GM23338 (cell line): ENCODE results near the gene TMCC1. TPM values are rescaled to one million over a fixed set of nuclear protein-coding genes. Genes with fewer than 3 reads are reported as not detected.
A peak's percentile ranks its signal among the peaks of the same experiment; 100 is the strongest.
"Not testable (repeated sequence)": the region's sequence is repeated elsewhere in the genome, so short reads cannot be mapped to it uniquely, and the experiment has no call there.

Experiments used
- ATAC-seq: fragments of 200-7000 bp; cut with Tn5 transposase; 3 replicates; pipeline ENCODE4 v1.9.1; 2020
- DNase-seq: peaks from one replicate; pipeline ENCODE4 v3.0.0-alpha.2; 2015; ENCODE audit warnings: low spot score
- H2AFZ ChIP-seq: fragments of 200-600 bp; sonication (generic); 2 replicates; pipeline ENCODE4 v1.8.0; 2016; ENCODE audit warnings: antibody characterized with exemption, mild to moderate bottlenecking, moderate library complexity
- H3F3A ChIP-seq: fragments of 200-600 bp; sonication (generic); replicated peaks from 2 replicates; pipeline ENCODE4 v1.8.0; 2017; ENCODE audit warnings: antibody characterized with exemption, mixed run types, low read depth
- H3K27ac ChIP-seq: fragments of 200-600 bp; sonication (generic); 2 replicates; pipeline ENCODE4 v1.6.1; 2016; ENCODE audit warnings: low read depth
- H3K27me3 ChIP-seq: fragments of 200-600 bp; sonication (generic); 2 replicates; pipeline ENCODE4 v1.8.0; 2016; ENCODE audit warnings: mild to moderate bottlenecking, mixed run types, moderate library complexity; ENCODE audit not compliant: insufficient read depth
- H3K36me3 ChIP-seq: fragments of 200-600 bp; sonication (generic); 2 replicates; pipeline ENCODE4 v1.8.0; 2016; ENCODE audit warnings: mild to moderate bottlenecking; ENCODE audit not compliant: insufficient read depth
- H3K4me1 ChIP-seq: fragments of 200-600 bp; sonication (generic); 2 replicates; pipeline ENCODE4 v1.8.0; 2016; ENCODE audit warnings: mild to moderate bottlenecking, moderate library complexity; ENCODE audit not compliant: insufficient read depth
- H3K4me2 ChIP-seq: fragments of 200-600 bp; sonication (generic); 2 replicates; pipeline ENCODE4 v1.7.1; 2017; ENCODE audit warnings: mixed run types
- H3K4me3 ChIP-seq: fragments of 200-600 bp; sonication (generic); 2 replicates; pipeline ENCODE4 v1.6.1; 2016; ENCODE audit warnings: mixed run types
- H3K79me2 ChIP-seq: fragments of 200-600 bp; sonication (generic); replicated peaks from 2 replicates; pipeline ENCODE4 v1.8.0; 2017; ENCODE audit warnings: mild to moderate bottlenecking; ENCODE audit not compliant: insufficient read depth
- H3K9me2 ChIP-seq: fragments of 200-600 bp; sonication (generic); 2 replicates; pipeline ENCODE4 v1.8.0; 2017; ENCODE audit not compliant: insufficient read depth
- H4K20me1 ChIP-seq: fragments of 200-600 bp; sonication (generic); replicated peaks from 2 replicates; pipeline ENCODE4 v1.8.0; 2017; ENCODE audit warnings: mild to moderate bottlenecking; ENCODE audit not compliant: insufficient read depth
- H3K27ac Mint-ChIP-seq: 2 replicates; pipeline ENCODE4 v1.8.0; 2020; ENCODE audit warnings: inconsistent platforms, mild to moderate bottlenecking, moderate library complexity, mixed read lengths
- H3K27me3 Mint-ChIP-seq: 3 replicates; pipeline ENCODE4 v1.8.0; 2022; ENCODE audit warnings: low read depth, mild to moderate bottlenecking, moderate library complexity, mixed read lengths, inconsistent platforms; ENCODE audit not compliant: insufficient read depth, poor library complexity
- H3K36me3 Mint-ChIP-seq: 3 replicates; pipeline ENCODE4 v1.8.0; 2021; ENCODE audit warnings: low read depth, mild to moderate bottlenecking, inconsistent platforms, moderate library complexity, mixed read lengths
- H3K4me1 Mint-ChIP-seq: 3 replicates; pipeline ENCODE4 v1.8.0; 2020; ENCODE audit warnings: mild to moderate bottlenecking, inconsistent platforms, mixed read lengths
- H3K4me3 Mint-ChIP-seq: 3 replicates; pipeline ENCODE4 v1.8.0; 2021; ENCODE audit warnings: moderate library complexity, mild to moderate bottlenecking, inconsistent platforms, mixed read lengths
- H3K9me3 Mint-ChIP-seq: 3 replicates; pipeline ENCODE4 v1.8.0; 2020; ENCODE audit warnings: moderate library complexity, mild to moderate bottlenecking, inconsistent platforms, mixed read lengths
- CTCF ChIP-seq, 2 experiments: fragments of 200-600 bp in 1 of 2; sonication (generic) in 1 of 2; conservative IDR thresholded peaks; 2 replicates each; pipeline versions ENCODE4 v1.5.1 to v1.6.1; 2016 to 2017; ENCODE audit warnings: antibody characterized with exemption in 2 of 2, low read depth in 2 of 2, mild to moderate bottlenecking in 2 of 2, moderate library complexity in 1 of 2
- ETS1 ChIP-seq: IDR thresholded peaks from 2 replicates; pipeline ENCODE4 v1.6.1; 2016; ENCODE audit warnings: antibody characterized with exemption
- EZH2 ChIP-seq: fragments of 200-600 bp; sonication (generic); IDR thresholded peaks from one replicate; pipeline ENCODE4 v1.8.0; 2017; ENCODE audit warnings: antibody characterized with exemption, mild to moderate bottlenecking, low read depth; ENCODE audit not compliant: unreplicated experiment
- EZH2phosphoT487 ChIP-seq: fragments of 200-600 bp; sonication (generic); IDR thresholded peaks from one replicate; pipeline ENCODE4 v1.8.1; 2018; ENCODE audit warnings: antibody characterized with exemption; ENCODE audit not compliant: unreplicated experiment
- JUNB ChIP-seq: IDR thresholded peaks from one replicate; pipeline ENCODE4 v1.6.1; 2016; ENCODE audit warnings: antibody characterized with exemption; ENCODE audit not compliant: unreplicated experiment
- NANOG ChIP-seq: IDR thresholded peaks from 2 replicates; pipeline ENCODE4 v1.6.1; 2016; ENCODE audit warnings: antibody characterized with exemption, borderline replicate concordance
- POLR2AphosphoS5 ChIP-seq: IDR thresholded peaks from 2 replicates; pipeline ENCODE4 v1.6.1; 2016; ENCODE audit warnings: antibody characterized with exemption, low read depth
- ZNF114 ChIP-seq: fragments of 250-450 bp; sonication (Bioruptor Pico); IDR thresholded peaks from 2 replicates; pipeline ENCODE4 v1.5.0; 2020; ENCODE audit warnings: mild to moderate bottlenecking, moderate library complexity
- ZNF331 ChIP-seq: fragments of 250-450 bp; sonication (Bioruptor Pico); IDR thresholded peaks from 2 replicates; pipeline ENCODE4 v1.5.0; 2020; ENCODE audit warnings: low read depth, mild to moderate bottlenecking, moderate library complexity
- polyA plus RNA-seq: library from polyadenylated mRNA; unstranded; fragments of >200 nt; fragmentation: Nextera tagmentation; extraction: Ambion mirVana; gene quantifications from 2 replicates; pipeline ENCODE4 v1.2.1, GENCODE V29; 2016
- total RNA-seq: library from RNA; depleted of rRNA; stranded (reverse); fragments of >200 nt; shearing (Covaris generic); gene quantifications from 2 replicates; pipeline ENCODE4 v1.2.3, GENCODE V29; 2014

TMCC1 gene
- total and polyA plus RNA-seq, 2 experiments from 2014 or later, result 8.2 to 18.4 TPM

- TF ChIP-seq CTCF (conservative IDR thresholded peaks at IDR 0.05; ENCODE audit: low read depth in 2 of 2), result peak in 1 of 2 experiments; percentile 55; a peak in 2 of 4 replicates
- TF ChIP-seq ZNF331 (CRISPR knock-in tag), result no peak
- TF ChIP-seq ETS1, result peak; percentile 60; the same call in 1 of the 2 replicates
Observed at GRCh38 chr3:129611812-129612533, 281.5 kb downstream of the TMCC1 start (continued).

GRCh38 chr3:129611446-129611800 is 282.1 kb downstream of the TMCC1 start:
- peak overlapping the region; percentile 94 for H2AFZ ChIP-seq
- H3K27ac Mint-ChIP-seq, result no peak overlapping the region; the same call in 1 of the 2 replicates
- H3K79me2 ChIP-seq, result no peaks in the 10 kb centered on the region
- peaks cover 30% of the 10 kb centered on the region; the same call in 1 of the 2 replicates for H3K4me1 ChIP-seq
- H3F3A ChIP-seq, result peaks cover 7% of the 10 kb centered on the region; the same call in 1 of the 2 replicates
- H3K27me3 ChIP-seq, result peaks cover 17% of the 10 kb centered on the region
- H3K27ac ChIP-seq, result no peak overlapping the region
- H3K27me3 Mint-ChIP-seq, result peaks cover 27% of the 10 kb centered on the region
- H3K4me3 ChIP-seq, result no peak overlapping the region
- peaks cover 29% of the 10 kb centered on the region for H3K4me1 Mint-ChIP-seq
- H3K36me3 Mint-ChIP-seq, result no peaks in the 10 kb centered on the region
- no peaks in the 10 kb centered on the region; the same call in 2 of the 3 replicates for H3K9me3 Mint-ChIP-seq
- DNase-seq, result no peak
- peak overlapping the region; percentile 66 for H3K4me2 ChIP-seq
- no peak for TF ChIP-seq ZNF114
- no peak for TF ChIP-seq EZH2
- TF ChIP-seq EZH2phosphoT487, result no peak
- TF ChIP-seq NANOG, result no peak
- TF ChIP-seq ZNF331 (CRISPR knock-in tag), result no peak
- no peak for TF ChIP-seq CTCF (conservative IDR thresholded peaks at IDR 0.05; ENCODE audit: low read depth in 2 of 2)
- TF ChIP-seq ETS1, result no peak
- no peak for TF ChIP-seq JUNB
- TF ChIP-seq POLR2AphosphoS5, result no peak
- no peak overlapping the region for H3K4me3 Mint-ChIP-seq
- H3K36me3 ChIP-seq, result no peaks in the 10 kb centered on the region
- ATAC-seq, result no peak
- no peaks in the 10 kb centered on the region for H4K20me1 ChIP-seq
- H3K9me2 ChIP-seq, result no peaks in the 10 kb centered on the region

GRCh38 chr3:129610794-129611445 is 282.6 kb downstream of the TMCC1 start:
- not testable (repeated sequence) for H3K9me2 ChIP-seq, H3K36me3 ChIP-seq, H4K20me1 ChIP-seq, H3F3A ChIP-seq, DNase-seq, H3K27ac ChIP-seq, H3K4me2 ChIP-seq, H3K36me3 Mint-ChIP-seq, H3K4me3 Mint-ChIP-seq, H3K27ac Mint-ChIP-seq, H3K9me3 Mint-ChIP-seq, H2AFZ ChIP-seq, H3K79me2 ChIP-seq, ATAC-seq, H3K4me3 ChIP-seq
- Mint-ChIP-seq H3K27me3 (peaks cover 27% of the 10 kb centered on the region), H3K4me1 (peaks cover 29% of the 10 kb centered on the region)
- Histone ChIP-seq H3K4me1 (peaks cover 30% of the 10 kb centered on the region; the same call in 1 of the 2 replicates), H3K27me3 (peaks cover 22% of the 10 kb centered on the region)
